Dendritic cell treated with granulocyte-macrophage colony-stimulating factor and Interleukin-4, amounts not matched to agents 40 ng/mL and 50 ng/mL, for 4 days (primary cell): ENCODE data around the gene HOOK1.
"Not testable (repeated sequence)": the region's sequence is repeated elsewhere in the genome, so short reads cannot be mapped to it uniquely, and the experiment has no call there.

ENCODE experiments used
- H3K27ac Mint-ChIP-seq: one replicate; pipeline ENCODE4 v1.8.0; 2022; ENCODE audit warnings: mild to moderate bottlenecking, mixed read lengths
- H3K27me3 Mint-ChIP-seq: one replicate; pipeline ENCODE4 v1.8.0; 2022; ENCODE audit warnings: mild to moderate bottlenecking, mixed read lengths
- H3K36me3 Mint-ChIP-seq: one replicate; pipeline ENCODE4 v1.8.0; 2022; ENCODE audit warnings: low read depth, mixed read lengths
- H3K4me1 Mint-ChIP-seq: one replicate; pipeline ENCODE4 v1.8.0; 2022; ENCODE audit warnings: low read depth, mixed read lengths
- H3K4me3 Mint-ChIP-seq: one replicate; pipeline ENCODE4 v1.8.0; 2022; ENCODE audit warnings: mild to moderate bottlenecking, moderate library complexity, mixed read lengths
- H3K9me3 Mint-ChIP-seq: one replicate; pipeline ENCODE4 v1.8.0; 2022; ENCODE audit warnings: mixed read lengths
- intact Hi-C: fragments of 100-400 bp; cut with micrococcal nuclease; formaldehyde crosslinking; loops from one replicate; pipeline ENCODE4 v1.15.0; 2022

Gene HOOK1

DNA sequence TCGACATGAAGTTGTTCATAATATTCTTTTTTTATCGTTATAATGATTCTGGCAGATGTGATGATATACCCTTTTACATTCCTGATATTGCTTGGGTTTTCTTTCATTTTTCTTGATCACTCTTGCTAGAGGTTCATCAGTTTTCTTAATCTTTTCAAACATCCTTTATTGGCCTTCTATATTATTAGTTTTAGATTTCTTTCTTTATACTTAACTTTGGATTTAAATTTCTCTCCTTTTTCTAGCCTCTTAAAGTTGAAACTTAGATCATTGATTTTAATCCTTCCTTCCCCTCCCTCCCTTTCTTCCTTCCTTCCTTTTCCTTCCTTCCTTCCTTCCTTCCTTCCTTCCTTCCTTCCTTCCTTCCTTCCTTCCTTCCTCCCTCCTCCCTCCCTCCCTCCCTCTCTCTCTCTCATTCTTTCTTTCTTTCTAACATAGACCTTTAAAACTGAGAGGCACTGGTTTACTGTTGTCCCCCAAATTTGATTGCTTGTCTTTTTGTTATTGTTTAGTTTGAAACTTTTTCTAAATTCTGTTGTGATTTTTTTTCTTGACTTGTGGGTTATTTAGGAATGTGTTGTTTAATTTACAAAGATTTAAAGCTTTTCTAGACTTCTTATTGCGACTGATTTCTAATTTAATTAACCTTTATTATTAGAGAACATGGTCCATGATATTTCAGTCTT is 31.6 kb downstream of the HOOK1 start:
- no peaks in the 10 kb centered on the region for H3K36me3 Mint-ChIP-seq
- H3K27me3 Mint-ChIP-seq, result no peaks in the 10 kb centered on the region
- no peak overlapping the region for H3K27ac Mint-ChIP-seq
- no peaks in the 10 kb centered on the region for H3K4me1 Mint-ChIP-seq
- no peaks in the 10 kb centered on the region for H3K9me3 Mint-ChIP-seq
- intact Hi-C loops, result no loop called here
- H3K4me3 Mint-ChIP-seq, result no peak overlapping the region

DNA sequence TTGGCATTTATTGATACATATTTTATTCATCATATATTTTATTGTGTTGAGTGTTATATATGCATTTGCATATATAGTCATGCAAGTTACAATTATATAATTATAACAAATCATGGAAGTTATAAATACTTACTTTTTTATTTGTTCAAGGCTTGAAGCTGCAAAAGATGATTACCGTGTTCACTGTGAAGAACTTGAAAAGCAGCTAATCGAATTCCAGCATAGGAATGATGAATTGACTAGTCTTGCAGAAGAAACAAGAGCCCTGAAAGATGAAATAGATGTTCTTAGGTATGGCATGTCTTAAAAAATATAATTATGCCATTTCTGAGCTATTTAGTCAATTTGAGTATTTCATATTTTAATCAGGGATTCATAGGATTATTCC is 32.1 kb downstream of the HOOK1 start:
- Mint-ChIP-seq H3K9me3 (no peaks in the 10 kb centered on the region), H3K4me1 (no peaks in the 10 kb centered on the region), H3K27me3 (no peaks in the 10 kb centered on the region), H3K27ac (no peak overlapping the region), H3K4me3 (no peak overlapping the region), H3K36me3 (no peaks in the 10 kb centered on the region)
- intact Hi-C loops, result no loop called here

DNA sequence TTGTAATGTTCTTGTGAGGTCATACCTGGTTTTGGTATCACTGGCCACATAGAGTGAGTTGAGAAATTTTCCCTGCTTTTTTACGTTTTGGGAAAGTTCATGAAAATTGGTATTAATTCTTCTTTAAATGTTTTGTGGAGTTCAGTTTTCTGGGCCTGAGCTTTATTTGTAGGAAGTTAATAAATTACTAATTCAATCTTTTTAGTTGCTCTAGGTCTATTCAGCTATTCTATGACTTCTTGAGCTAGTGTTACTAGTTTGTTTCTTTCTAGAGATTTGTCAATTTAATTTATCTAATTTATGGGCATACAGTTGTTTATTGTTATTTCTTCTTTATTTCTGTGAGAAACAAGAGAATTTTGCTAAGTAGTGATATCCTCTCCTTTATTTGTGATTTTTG is 37.4 kb downstream of the HOOK1 start:
- Mint-ChIP-seq H3K4me3 (no peak overlapping the region), H3K27me3 (no peaks in the 10 kb centered on the region), H3K36me3 (no peaks in the 10 kb centered on the region), H3K4me1 (no peaks in the 10 kb centered on the region), H3K27ac (no peak overlapping the region), H3K9me3 (peaks cover 9% of the 10 kb centered on the region)
- intact Hi-C loops, result no loop called here

DNA sequence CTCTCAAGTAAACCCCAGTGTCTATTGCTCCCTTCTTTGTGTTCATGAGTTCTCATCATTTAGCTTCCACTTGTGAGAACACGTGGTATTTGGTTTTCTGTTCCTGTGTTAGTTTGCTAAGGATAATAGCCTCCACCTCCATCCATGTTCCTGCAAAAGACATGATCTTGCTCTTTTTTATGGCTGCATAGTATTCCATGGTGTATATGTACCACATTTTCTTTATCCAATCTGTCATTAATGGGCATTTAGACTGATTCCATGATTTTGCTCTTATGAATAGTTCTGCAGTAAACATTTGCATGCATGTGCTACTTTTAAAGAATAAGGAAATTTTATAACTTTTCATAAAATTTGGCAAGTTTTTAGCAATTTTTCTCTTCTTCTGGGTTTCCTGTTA is 40.5 kb downstream of the HOOK1 start:
- H3K4me1 Mint-ChIP-seq, H3K4me3 Mint-ChIP-seq, H3K9me3 Mint-ChIP-seq, H3K27ac Mint-ChIP-seq, intact Hi-C loops, H3K27me3 Mint-ChIP-seq, H3K36me3 Mint-ChIP-seq: not testable (repeated sequence)

DNA sequence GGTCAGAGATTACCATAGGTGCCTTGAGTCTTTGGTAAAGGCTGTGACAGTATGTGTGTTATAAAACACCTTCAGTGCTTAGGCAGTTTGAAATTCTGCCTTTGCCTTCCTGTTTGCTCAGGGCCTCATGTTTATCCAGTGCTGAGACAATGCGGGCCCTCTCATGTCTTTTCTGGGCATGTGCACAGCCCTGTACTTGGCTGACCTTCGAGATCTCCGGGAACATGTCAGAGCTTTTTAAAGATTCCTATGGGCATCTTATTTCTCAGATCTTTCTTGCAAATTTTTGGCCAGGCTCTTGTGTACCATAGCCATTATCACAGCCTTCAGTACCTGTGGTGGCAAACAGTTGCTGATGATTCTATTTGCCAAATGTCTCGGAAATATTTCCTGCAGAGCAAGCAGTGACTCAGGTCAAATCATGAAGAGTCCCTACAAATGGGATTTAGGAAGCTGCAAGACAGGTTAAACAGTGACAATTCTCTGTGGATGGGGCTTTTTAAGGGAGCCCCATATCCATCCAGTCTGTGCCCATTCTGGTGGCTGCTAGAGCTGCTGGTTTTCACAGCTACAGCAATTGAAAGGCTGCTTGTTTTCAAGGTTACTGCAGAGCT is 42.1 kb downstream of the HOOK1 start:
- H3K27ac Mint-ChIP-seq, result no peak overlapping the region
- H3K4me3 Mint-ChIP-seq, result no peak overlapping the region
- intact Hi-C loops, result no loop called here
- no peaks in the 10 kb centered on the region for H3K36me3 Mint-ChIP-seq
- peaks cover 9% of the 10 kb centered on the region for H3K9me3 Mint-ChIP-seq
- no peaks in the 10 kb centered on the region for H3K27me3 Mint-ChIP-seq
- no peaks in the 10 kb centered on the region for H3K4me1 Mint-ChIP-seq

DNA sequence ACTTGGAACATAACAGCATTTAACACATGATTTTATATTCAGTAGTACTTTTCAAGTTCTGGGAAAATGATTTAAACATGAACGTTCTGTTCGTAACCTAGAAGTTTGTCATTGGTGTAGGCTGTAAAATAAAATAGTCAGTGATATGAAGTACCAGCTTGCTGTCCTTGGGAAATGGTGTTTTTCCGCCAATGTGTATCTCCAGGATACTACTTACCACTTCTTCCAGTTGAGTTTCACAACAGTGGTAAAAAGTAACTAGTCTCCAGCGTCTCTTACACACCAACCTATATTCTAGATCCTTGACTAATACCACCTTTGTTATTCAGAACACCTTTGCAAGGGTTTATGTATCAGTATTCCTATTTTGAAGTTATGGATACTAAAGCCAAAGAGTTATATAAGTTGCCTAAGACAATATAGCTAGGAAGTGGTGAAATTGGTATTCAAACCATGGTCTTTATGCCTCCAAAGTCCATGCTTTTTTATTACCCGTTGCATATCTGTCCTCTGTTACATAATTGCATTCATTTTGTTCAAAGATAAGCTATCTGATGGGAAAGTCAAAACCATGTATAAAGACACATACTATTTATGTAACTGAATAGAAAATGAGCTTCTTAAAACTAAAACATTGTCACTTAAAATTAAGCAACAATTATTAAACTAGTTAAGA is 43.1 kb downstream of the HOOK1 start:
- H3K4me3 Mint-ChIP-seq, result no peak overlapping the region
- H3K27ac Mint-ChIP-seq, result no peak overlapping the region
- H3K36me3 Mint-ChIP-seq, result no peaks in the 10 kb centered on the region
- peaks cover 9% of the 10 kb centered on the region for H3K9me3 Mint-ChIP-seq
- H3K4me1 Mint-ChIP-seq, result no peaks in the 10 kb centered on the region
- intact Hi-C loops, result no loop called here
- no peaks in the 10 kb centered on the region for H3K27me3 Mint-ChIP-seq

DNA sequence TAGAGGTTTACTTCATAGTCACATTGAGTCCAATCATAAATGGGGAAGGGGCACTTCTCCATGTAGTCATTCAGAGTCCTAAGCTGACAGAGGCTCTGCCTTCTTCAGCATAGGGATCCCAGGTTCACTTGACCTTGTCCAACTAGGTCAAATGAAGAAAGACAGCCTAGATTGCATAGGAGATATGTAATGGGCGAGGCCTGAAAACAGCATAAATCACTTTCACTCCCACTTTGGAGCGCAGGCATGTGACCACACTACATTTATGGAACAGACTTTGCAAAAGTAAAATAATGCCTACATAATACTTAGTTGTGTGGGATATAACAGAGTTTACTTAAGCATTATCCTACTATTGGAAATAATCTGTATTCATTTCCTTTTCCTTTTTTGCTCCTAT is 51.7 kb downstream of the HOOK1 start:
- Mint-ChIP-seq H3K4me3 (no peak overlapping the region), H3K27me3 (no peaks in the 10 kb centered on the region), H3K27ac (no peak overlapping the region), H3K36me3 (no peaks in the 10 kb centered on the region), H3K4me1 (no peaks in the 10 kb centered on the region), H3K9me3 (no peaks in the 10 kb centered on the region)
- intact Hi-C loops, result no loop called here

DNA sequence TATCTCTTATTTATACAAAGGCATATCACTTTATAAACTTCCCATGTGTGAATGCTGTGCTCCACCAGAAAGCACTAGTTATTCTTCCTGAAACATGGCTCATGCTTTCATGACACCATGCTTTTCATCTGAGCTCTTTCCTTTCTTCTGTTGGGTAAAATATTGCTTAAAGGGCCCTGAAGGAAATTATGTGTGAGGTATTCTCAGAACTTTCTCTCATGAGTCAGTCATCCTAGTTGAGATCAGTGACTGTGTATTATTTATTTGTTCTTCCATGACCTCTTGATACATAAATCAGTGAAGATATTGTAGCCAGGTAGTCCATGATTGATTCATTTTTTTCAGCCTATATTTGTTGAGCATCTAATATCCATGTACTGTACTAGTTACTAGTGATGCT is 57.0 kb downstream of the HOOK1 start:
- intact Hi-C loops, result no loop called here

DNA sequence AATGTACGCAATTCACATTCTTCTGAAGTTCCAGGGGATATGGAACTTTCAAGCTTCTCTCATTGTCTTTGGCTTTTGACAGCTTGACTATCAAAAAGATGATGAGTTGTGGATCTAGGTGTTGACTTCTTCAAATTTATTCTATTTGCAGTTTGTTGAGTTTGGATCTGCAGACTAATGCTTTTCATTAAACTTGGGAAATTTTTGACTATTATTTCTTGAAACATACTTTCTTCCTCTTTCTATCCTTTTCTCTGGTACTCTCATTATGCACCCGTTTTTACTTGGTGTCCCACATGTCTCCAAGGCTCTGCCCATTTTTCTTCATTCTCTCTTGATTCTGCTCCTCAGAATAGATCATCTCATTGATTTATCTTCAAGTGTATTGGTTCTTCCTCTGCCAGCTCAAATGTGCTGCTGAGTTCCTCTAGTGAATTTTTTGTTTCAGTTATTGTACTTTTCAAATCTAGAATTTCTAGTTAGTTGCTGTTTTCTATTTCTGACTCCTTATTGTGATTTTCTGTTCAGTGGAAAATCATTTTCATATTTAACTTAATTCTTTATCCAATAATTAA is 62.4 kb downstream of the HOOK1 start:
- no peaks in the 10 kb centered on the region for H3K36me3 Mint-ChIP-seq
- no peak overlapping the region for H3K27ac Mint-ChIP-seq
- no peaks in the 10 kb centered on the region for H3K4me1 Mint-ChIP-seq
- intact Hi-C loops, result no loop called here
- no peaks in the 10 kb centered on the region for H3K27me3 Mint-ChIP-seq
- no peak overlapping the region for H3K4me3 Mint-ChIP-seq
- peaks cover 10% of the 10 kb centered on the region for H3K9me3 Mint-ChIP-seq

More for the DNA sequence above, 57.0 kb downstream of the HOOK1 start:
- Mint-ChIP-seq H3K36me3 (no peaks in the 10 kb centered on the region), H3K4me1 (no peaks in the 10 kb centered on the region), H3K9me3 (no peaks in the 10 kb centered on the region), H3K27ac (no peak overlapping the region), H3K27me3 (no peaks in the 10 kb centered on the region), H3K4me3 (no peak overlapping the region)

DNA sequence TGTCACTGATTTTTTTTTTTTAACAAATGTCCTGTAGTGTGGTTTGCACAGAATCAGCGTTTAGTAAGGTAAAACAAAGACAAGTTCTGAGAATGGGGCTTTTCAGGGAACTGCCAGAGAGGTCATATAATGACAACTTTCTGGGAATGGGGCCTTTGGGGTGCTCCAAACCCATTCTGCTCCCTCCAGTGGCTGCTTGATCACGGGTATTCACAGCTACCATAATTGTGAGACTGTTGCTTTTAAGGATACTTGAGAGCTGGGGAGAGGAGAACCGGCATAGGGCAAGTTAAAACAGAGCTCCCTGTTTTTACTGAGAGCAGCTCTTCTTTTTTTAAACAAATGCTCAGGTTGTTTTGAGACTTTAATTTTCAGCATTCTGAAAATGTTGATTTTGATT is 63.6 kb downstream of the HOOK1 start:
- H3K36me3 Mint-ChIP-seq, result no peaks in the 10 kb centered on the region
- no peak overlapping the region for H3K27ac Mint-ChIP-seq
- H3K9me3 Mint-ChIP-seq, result peaks cover 10% of the 10 kb centered on the region
- H3K27me3 Mint-ChIP-seq, result no peaks in the 10 kb centered on the region
- no peaks in the 10 kb centered on the region for H3K4me1 Mint-ChIP-seq
- no peak overlapping the region for H3K4me3 Mint-ChIP-seq
- intact Hi-C loops, result no loop called here

DNA sequence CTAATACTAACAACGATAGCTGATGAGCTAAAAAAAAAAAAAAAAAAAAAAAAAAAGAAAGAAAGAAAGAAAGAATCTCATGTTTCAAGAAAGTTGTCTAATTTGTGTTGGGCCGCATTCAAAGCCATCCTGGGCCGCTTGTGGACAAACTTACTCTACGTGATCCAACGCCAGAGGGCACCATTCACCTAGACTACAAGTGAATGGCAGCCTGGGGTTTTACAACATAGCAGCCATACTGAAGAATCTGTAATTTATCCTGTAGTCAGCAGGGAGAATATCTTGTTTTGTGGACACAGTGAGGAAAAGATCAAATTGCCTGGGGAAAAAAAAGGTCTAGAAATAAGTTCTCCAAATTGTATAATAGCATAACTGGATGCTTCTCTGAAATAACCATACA is 64.8 kb downstream of the HOOK1 start:
- no peaks in the 10 kb centered on the region for H3K27me3 Mint-ChIP-seq
- H3K36me3 Mint-ChIP-seq, result no peaks in the 10 kb centered on the region
- intact Hi-C loops, result loop anchor here (1.0 kb wide), 1 partner anchor 68 kb away; no protein-coding TSS in a partner anchor
- no peaks in the 10 kb centered on the region for H3K4me1 Mint-ChIP-seq
- H3K9me3 Mint-ChIP-seq, result peaks cover 10% of the 10 kb centered on the region
- H3K27ac Mint-ChIP-seq, result no peak overlapping the region
- H3K4me3 Mint-ChIP-seq, result no peak overlapping the region

DNA sequence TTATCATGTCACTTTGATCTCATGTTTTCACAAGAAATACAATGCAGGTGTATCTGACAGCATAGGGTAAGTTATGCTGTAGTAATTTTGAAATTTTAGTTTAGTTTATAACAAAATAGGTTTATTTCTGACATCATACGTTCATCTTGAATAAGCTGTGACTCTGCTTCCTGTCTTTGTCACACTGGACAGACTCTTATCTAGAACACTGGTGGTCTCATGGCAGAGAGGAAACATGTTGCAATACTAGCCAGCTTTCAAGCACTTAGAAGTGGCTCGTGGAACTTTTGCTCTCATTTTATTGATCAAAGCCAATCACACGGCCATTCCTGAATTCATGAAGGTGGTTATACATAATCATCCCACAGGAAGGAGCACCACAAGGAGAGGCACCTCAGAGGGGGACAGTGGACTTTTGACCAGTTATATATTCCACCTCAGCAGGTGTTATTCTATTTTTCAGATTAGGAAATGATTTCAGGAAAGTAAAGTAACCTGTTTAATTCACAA is 65.3 kb downstream of the HOOK1 start:
- intact Hi-C loops, result loop anchor here (1.0 kb wide), 1 partner anchor 67 kb away; no protein-coding TSS in a partner anchor
- Mint-ChIP-seq H3K4me3 (no peak overlapping the region), H3K9me3 (peaks cover 10% of the 10 kb centered on the region), H3K36me3 (no peaks in the 10 kb centered on the region), H3K27ac (no peak overlapping the region), H3K4me1 (no peaks in the 10 kb centered on the region), H3K27me3 (no peaks in the 10 kb centered on the region)

DNA sequence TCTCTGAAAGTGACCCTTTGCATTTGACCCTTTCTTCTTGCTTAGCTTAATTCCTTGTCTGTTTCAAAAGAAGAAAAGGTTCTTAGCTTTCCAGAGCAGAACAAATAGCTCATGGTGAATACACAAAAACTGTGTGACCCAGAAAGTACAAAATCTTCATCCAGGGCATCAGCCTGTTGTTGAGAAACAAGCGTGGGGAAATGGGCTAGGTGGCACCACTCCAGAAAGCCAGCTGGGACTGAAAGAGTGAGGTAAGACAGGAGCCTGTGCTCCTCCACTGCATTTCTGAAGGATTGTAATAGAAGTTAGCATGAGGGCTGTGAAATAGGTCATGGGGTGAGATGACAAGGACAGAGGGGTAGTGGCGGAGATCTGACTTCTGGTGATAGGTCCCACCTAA is 66.0 kb downstream of the HOOK1 start:
- no peak overlapping the region for H3K27ac Mint-ChIP-seq
- no peaks in the 10 kb centered on the region for H3K36me3 Mint-ChIP-seq
- intact Hi-C loops, result no loop called here
- no peaks in the 10 kb centered on the region for H3K4me1 Mint-ChIP-seq
- H3K27me3 Mint-ChIP-seq, result no peaks in the 10 kb centered on the region
- H3K9me3 Mint-ChIP-seq, result peaks cover 10% of the 10 kb centered on the region
- H3K4me3 Mint-ChIP-seq, result no peak overlapping the region

DNA sequence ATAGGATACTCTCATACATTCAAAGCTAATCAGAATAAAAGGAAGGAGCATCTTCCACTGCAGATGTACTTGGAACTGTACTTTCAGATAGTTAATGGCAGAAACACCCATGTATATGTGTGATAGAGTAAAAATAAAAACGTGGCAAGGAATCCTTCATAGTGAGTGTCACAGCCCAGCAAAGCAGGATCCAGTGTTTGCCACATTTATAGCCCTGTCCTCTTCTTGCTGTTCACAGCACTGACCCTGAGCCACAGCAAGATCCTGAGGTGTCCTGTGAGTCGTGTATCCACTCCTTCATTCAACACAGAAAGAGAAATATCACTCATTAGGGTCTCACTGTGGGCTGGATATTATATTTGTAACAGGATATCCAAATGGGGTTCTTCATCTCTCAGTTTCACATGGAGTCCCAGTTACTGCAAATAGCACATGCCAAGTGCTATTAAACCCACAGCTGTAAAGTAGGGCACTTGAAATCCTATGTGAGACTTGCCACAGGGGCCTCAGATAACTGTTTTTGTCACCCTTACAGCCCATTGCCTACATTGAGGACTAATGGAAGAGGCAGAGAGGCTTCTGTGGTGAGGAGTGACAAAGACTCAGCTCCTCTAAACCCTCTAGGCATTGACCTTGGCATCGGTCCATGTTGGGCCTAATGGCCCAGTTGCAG is 70.5 kb downstream of the HOOK1 start:
- Mint-ChIP-seq H3K4me1 (no peaks in the 10 kb centered on the region), H3K27ac (no peak overlapping the region), H3K4me3 (no peak overlapping the region), H3K27me3 (no peaks in the 10 kb centered on the region), H3K36me3 (no peaks in the 10 kb centered on the region), H3K9me3 (peaks cover 38% of the 10 kb centered on the region)
- intact Hi-C loops, result no loop called here
